ENCODE data around the gene SNX11.

SNX11 gene

GRCh38 chr17:48121923-48122664 lies 14.5 kb downstream of the SNX11 start:
- H3K36me3 ChIP-seq (ENCODE audit: control insufficient read depth in 2 of 2, insufficient read depth in 1 of 2, low read length in 2 of 2) = peaks cover 28 to 72% of the 10 kb centered on the region in 2 experiments; a peak in 2 of 3 replicates
- H3K9me3 ChIP-seq (ENCODE audit: control insufficient read depth, insufficient read depth, low read depth, low read length) = no peaks in the 10 kb centered on the region
- ChIA-PET CTCF (interaction anchor here (0.6 to 2.5 kb wide), 7 partner anchors 8 to 95 kb away, joined by 3 to 16 read pairs (median 6); no protein-coding TSS in a partner anchor), POLR2A (interaction anchor here (1.5 kb wide), 1 partner anchor 15 kb away, joined by 4 read pairs; the partner anchor contains the start of gene SNX11)
- TF ChIP-seq HIC1 (tag by site-specific recombination; IDR thresholded peaks at IDR 0.05) = no peak
- TF ChIP-seq KLF10 (tag by site-specific recombination; IDR thresholded peaks at IDR 0.05) = no peak
- TF ChIP-seq ZIC2 (tag by site-specific recombination; IDR thresholded peaks at IDR 0.05) = no peak
- no peak for TF ChIP-seq ZSCAN4 (tag by site-specific recombination; IDR thresholded peaks at IDR 0.05)
- no peak for TF ChIP-seq ZNF501 (tag by site-specific recombination; IDR thresholded peaks at IDR 0.05)
- no peak for TF ChIP-seq ZNF23 (tag by site-specific recombination; IDR thresholded peaks at IDR 0.05; ENCODE audit: borderline replicate concordance)
- TF ChIP-seq GLIS2 (tag by site-specific recombination; IDR thresholded peaks at IDR 0.05) = no peak
- TF ChIP-seq ZBTB7A (tag by site-specific recombination; IDR thresholded peaks at IDR 0.05; ENCODE audit: low read depth) = no peak
- no peak for TF ChIP-seq ZSCAN30 (tag by site-specific recombination; IDR thresholded peaks at IDR 0.05)
- TF ChIP-seq ZNF16 (tag by site-specific recombination; IDR thresholded peaks at IDR 0.05; ENCODE audit: low read depth) = no peak
- H3K4me3 ChIP-seq (ENCODE audit: low read depth, low read length) = no peak overlapping the region
- no peak overlapping the region for H3K27ac ChIP-seq (ENCODE audit: extremely low read depth, low read depth, low read length)
- no peaks in the 10 kb centered on the region for H3K4me1 ChIP-seq (ENCODE audit: control insufficient read depth, insufficient read depth, low read length)

GRCh38 chr17:48122665-48123045 lies 15.1 kb downstream of the SNX11 start:
- TF ChIP-seq ZBTB8A (tag by site-specific recombination; IDR thresholded peaks at IDR 0.05) = no peak
- TF ChIP-seq ZNF843 (tag by site-specific recombination; IDR thresholded peaks at IDR 0.05) = no peak
- Histone ChIP-seq H3K4me3 (ENCODE audit: low read depth, low read length) (no peak overlapping the region), H3K36me3 (ENCODE audit: control insufficient read depth in 2 of 2, insufficient read depth in 1 of 2, low read length in 2 of 2) (peaks cover 23 to 73% of the 10 kb centered on the region in 2 experiments; a peak in 2 of 3 replicates), H3K4me1 (ENCODE audit: control insufficient read depth, insufficient read depth, low read length) (no peaks in the 10 kb centered on the region), H3K27ac (ENCODE audit: extremely low read depth, low read depth, low read length) (no peak overlapping the region), H3K9me3 (ENCODE audit: control insufficient read depth, insufficient read depth, low read depth, low read length) (no peaks in the 10 kb centered on the region)
- ChIA-PET CTCF (interaction anchor here (0.6 to 2.5 kb wide), 10 partner anchors 8 to 514 kb away, joined by 3 to 16 read pairs (median 5); no protein-coding TSS in a partner anchor), POLR2A (interaction anchor here (1.5 kb wide), 1 partner anchor 15 kb away, joined by 4 read pairs; the partner anchor contains the start of gene SNX11)

- Histone ChIP-seq H3K9me3 (ENCODE audit: control insufficient read depth, insufficient read depth, low read depth, low read length) (no peaks in the 10 kb centered on the region), H3K36me3 (ENCODE audit: control insufficient read depth in 2 of 2, insufficient read depth in 1 of 2, low read length in 2 of 2) (peaks cover 19 to 69% of the 10 kb centered on the region in 2 experiments; a peak in 2 of 3 replicates), H3K4me3 (ENCODE audit: low read depth, low read length) (no peak overlapping the region), H3K27ac (ENCODE audit: extremely low read depth, low read depth, low read length) (no peak overlapping the region), H3K4me1 (ENCODE audit: control insufficient read depth, insufficient read depth, low read length) (no peaks in the 10 kb centered on the region)
- ChIA-PET POLR2A (interaction anchor here (1.5 kb wide), 1 partner anchor 16 kb away, joined by 4 read pairs; the partner anchor contains the start of gene SNX11), CTCF (interaction anchor here (0.6 to 2.5 kb wide), 9 partner anchors 7 to 513 kb away, joined by 3 to 16 read pairs (median 7); no protein-coding TSS in a partner anchor)
- TF ChIP-seq ZNF843 (tag by site-specific recombination; IDR thresholded peaks at IDR 0.05) (no peak), SCRT2 (tag by site-specific recombination; IDR thresholded peaks at IDR 0.05) (no peak), ZBTB44 (tag by site-specific recombination; IDR thresholded peaks at IDR 0.05) (no peak), KLF7 (tag by site-specific recombination; IDR thresholded peaks at IDR 0.05; ENCODE audit: borderline replicate concordance) (no peak), ZNF529 (tag by site-specific recombination; IDR thresholded peaks at IDR 0.05; ENCODE audit: insufficient replicate concordance) (no peak), ZFP69B (tag by site-specific recombination; IDR thresholded peaks at IDR 0.05) (no peak), ZBTB8A (tag by site-specific recombination; IDR thresholded peaks at IDR 0.05) (no peak), GLI2 (tag by site-specific recombination; IDR thresholded peaks at IDR 0.05; ENCODE audit: borderline replicate concordance, low read depth) (no peak), ZNF146 (tag by site-specific recombination; IDR thresholded peaks at IDR 0.05) (no peak), ZNF391 (tag by site-specific recombination; IDR thresholded peaks at IDR 0.05; ENCODE audit: borderline replicate concordance, low read depth) (no peak), ZNF114 (tag by site-specific recombination; IDR thresholded peaks at IDR 0.05) (no peak), MZF1 (tag by site-specific recombination; IDR thresholded peaks at IDR 0.05; ENCODE audit: borderline replicate concordance) (no peak), ZNF138 (tag by site-specific recombination; IDR thresholded peaks at IDR 0.05; ENCODE audit: borderline replicate concordance) (no peak), ZNF621 (tag by site-specific recombination; IDR thresholded peaks at IDR 0.05) (no peak)
These were observed 15.5 kb downstream of the SNX11 start for GRCh38 chr17:48123111-48123510.
